Stomach (tissue), 9 donors: ENCODE data around the gene WDR35. TPM values are rescaled to one million over a fixed set of nuclear protein-coding genes. Genes with fewer than 3 reads are reported as not detected.

Source experiments
- DNase-seq, 2 donors: peaks; one replicate each; pipeline versions ENCODE4 v3.0.0 to v3.0.0-alpha.2; 2013 to 2019
- H3K27ac ChIP-seq, 5 donors: fragments of 200-600 bp in 4 of 5; sonication (generic) in 4 of 5; one replicate each; pipeline ENCODE4 v1.5.1; 2013 to 2019; ENCODE audit warnings: mild to moderate bottlenecking in 1 of 5, moderate library complexity in 1 of 5
- H3K27me3 ChIP-seq, 3 donors: fragments of 200-600 bp; sonication (generic); one replicate each; pipeline ENCODE4 v1.5.1; 2017 to 2019; ENCODE audit warnings: mixed run types in 1 of 3
- H3K36me3 ChIP-seq, 4 donors: fragments of 200-600 bp; sonication (generic); 1 replicate in 3 of 4; 2 replicates in 1 of 4; pipeline ENCODE4 v1.5.1; 2016 to 2019
- H3K4me1 ChIP-seq, 4 donors: fragments of 200-600 bp; sonication (generic); one replicate each; pipeline ENCODE4 v1.5.1; 2016 to 2019
- H3K4me3 ChIP-seq, 4 donors: fragments of 200-600 bp; sonication (generic) in 3 of 4; one replicate each; pipeline ENCODE4 v1.5.1; 2016 to 2019; ENCODE audit warnings: mild to moderate bottlenecking in 1 of 4
- H3K9me3 ChIP-seq, 4 donors: fragments of 200-600 bp; sonication (generic); one replicate each; pipeline ENCODE4 v1.5.1; 2016 to 2019
- CTCF ChIP-seq, 7 experiments: fragments of 450-650 bp in 4 of 7; fragments of 200-600 bp in 3 of 7; sonication (generic) in 3 of 7; IDR thresholded peaks; one replicate each; pipeline ENCODE4 v1.5.1; 2016 to 2019; ENCODE audit warnings: antibody characterized with exemption in 7 of 7, control low read depth in 2 of 7, mild to moderate bottlenecking in 1 of 7
- EP300 ChIP-seq: sonication (generic); formaldehyde crosslinking; IDR thresholded peaks from one replicate; pipeline ENCODE4 v1.6.1; 2017; ENCODE audit warnings: antibody characterized with exemption
- POLR2A ChIP-seq, 4 donors: fragments of 450-650 bp; IDR thresholded peaks; one replicate each; pipeline ENCODE4 v1.6.1; 2016; ENCODE audit warnings: antibody characterized with exemption in 4 of 4, control low read depth in 2 of 4, mild to moderate bottlenecking in 1 of 4, moderate library complexity in 1 of 4
- POLR2AphosphoS5 ChIP-seq, 3 donors: sonication (generic); formaldehyde crosslinking; IDR thresholded peaks; one replicate each; pipeline ENCODE4 v1.6.1; 2016; ENCODE audit warnings: antibody characterized with exemption in 3 of 3
- WGBS, 5 donors: extraction: QIAGEN DNeasy Blood & Tissue Kit in 3 of 5; methylation state at CpG; one replicate each; pipeline versions ENCODE4 v1.1.5 to v1.1.7; 2013 to 2018; 5-methylcytosine and 5-hydroxymethylcytosine counted together
- intact Hi-C: fragments of 100-400 bp; cut with DNase I; formaldehyde crosslinking; loops from one replicate; pipeline ENCODE4 v1.15.1; 2023; ENCODE audit warnings: low total_unique reads
- polyA plus RNA-seq, 3 donors: library from polyadenylated mRNA; stranded (reverse); fragments of 200-250 nt; gene quantifications; one replicate each; pipeline ENCODE4 v1.2.3, GENCODE V29; 2013
- total RNA-seq, 5 donors: library from RNA; depleted of rRNA; stranded (reverse); fragments of >200 nt; gene quantifications; one replicate each; pipeline versions ENCODE4 v1.1.0 to v1.2.3, GENCODE V29; 2014 to 2016
- donor health status: healthy with polysubstance abuse.
- donor health status: Bipolar disorder and iron deficiency.
- donor health status: healthy.

WDR35 gene
- total and polyA plus RNA-seq, 8 donors = under 0.01 to 28.3 (median 3.5) TPM

GRCh38 chr2:19890104-19890503 lies 99.8 kb downstream of the WDR35 start:
- H3K27me3 ChIP-seq = no peaks in the 10 kb centered on the region
- intact Hi-C loops = no loop called here
- no peaks in the 10 kb centered on the region for H3K36me3 ChIP-seq
- no peak overlapping the region for H3K27ac ChIP-seq
- no peaks in the 10 kb centered on the region for H3K9me3 ChIP-seq
- H3K4me1 ChIP-seq = peaks cover 0 to 14% (median 6%) of the 10 kb centered on the region in 4 donors
- WGBS, 5 donors = 72 to 79% (median 75%) methylated on average over 3 of the region's 3 CpGs
- DNase-seq = no peak
- no peak overlapping the region for H3K4me3 ChIP-seq
- TF ChIP-seq EP300 (no peak), POLR2AphosphoS5 (IDR thresholded peaks at IDR 0.05) (no peak), CTCF (IDR thresholded peaks at IDR 0.05) (no peak), POLR2A (IDR thresholded peaks at IDR 0.05) (no peak)

GRCh38 chr2:19888831-19889230 lies 101.1 kb downstream of the WDR35 start:
- no peak for TF ChIP-seq CTCF (IDR thresholded peaks at IDR 0.05)
- TF ChIP-seq EP300 = no peak
- no peak for TF ChIP-seq POLR2A (IDR thresholded peaks at IDR 0.05)
- no peak for TF ChIP-seq POLR2AphosphoS5 (IDR thresholded peaks at IDR 0.05)
- no peak for DNase-seq
- Histone ChIP-seq H3K27me3 (no peaks in the 10 kb centered on the region), H3K4me1 (peaks cover 0 to 1% (median 0%) of the 10 kb centered on the region in 4 donors), H3K27ac (no peak overlapping the region), H3K36me3 (no peaks in the 10 kb centered on the region), H3K4me3 (no peak overlapping the region), H3K9me3 (no peaks in the 10 kb centered on the region)
- 93 to 97% (median 96%) methylated on average over 4 of the region's 4 CpGs for WGBS, 5 donors
- intact Hi-C loops = no loop called here

- H3K9me3 ChIP-seq = no peaks in the 10 kb centered on the region
- no peaks in the 10 kb centered on the region for H3K36me3 ChIP-seq
- no peaks in the 10 kb centered on the region for H3K27me3 ChIP-seq
- intact Hi-C loops = no loop called here
- no peak for TF ChIP-seq POLR2A (IDR thresholded peaks at IDR 0.05)
- no peak for TF ChIP-seq EP300
- TF ChIP-seq POLR2AphosphoS5 (IDR thresholded peaks at IDR 0.05) = no peak
- no peak for TF ChIP-seq CTCF (IDR thresholded peaks at IDR 0.05)
- peak in 1 of 2 donors; percentile 19 for DNase-seq
- WGBS, 5 donors = 44 to 60% (median 46%) methylated on average over 7 of the region's 7 CpGs
- no peaks in the 10 kb centered on the region for H3K4me1 ChIP-seq
- H3K4me3 ChIP-seq = no peak overlapping the region
- H3K27ac ChIP-seq = no peak overlapping the region
These were observed 102.4 kb downstream of the WDR35 start for GRCh38 chr2:19887510-19887909.

- Histone ChIP-seq H3K4me1 (no peaks in the 10 kb centered on the region), H3K36me3 (no peaks in the 10 kb centered on the region), H3K9me3 (no peaks in the 10 kb centered on the region), H3K27ac (no peak overlapping the region), H3K27me3 (no peaks in the 10 kb centered on the region), H3K4me3 (no peak overlapping the region)
- no peak for DNase-seq
- 69 to 93% (median 81%) methylated on average over 9 to 11 of the region's 11 CpGs for WGBS, 5 donors
- intact Hi-C loops = no loop called here
- no peak for TF ChIP-seq CTCF (IDR thresholded peaks at IDR 0.05)
- no peak for TF ChIP-seq POLR2A (IDR thresholded peaks at IDR 0.05)
- no peak for TF ChIP-seq POLR2AphosphoS5 (IDR thresholded peaks at IDR 0.05)
- TF ChIP-seq EP300 = no peak
These were observed 103.6 kb downstream of the WDR35 start for GRCh38 chr2:19886261-19886660.
